Dermis blood vessel endothelial cell (primary cell): ENCODE measurements around the gene ABI1. TPM values are rescaled to one million over a fixed set of nuclear protein-coding genes. Genes with fewer than 3 reads are reported as not detected.
"Not testable (repeated sequence)": the region's sequence is repeated elsewhere in the genome, so short reads cannot be mapped to it uniquely, and the experiment has no call there.

Experiments used
- DNase-seq: peaks from one replicate; pipeline ENCODE4 v3.0.0; 2010
- total RNA-seq: library from RNA; depleted of rRNA; stranded (reverse); fragments of >200 nt; gene quantifications from 2 replicates; pipeline ENCODE4 v1.2.3, GENCODE V29; 2014

The ABI1 gene
- total RNA-seq, 1 donor from 2014 or later, result 40.5 TPM

- no peak for DNase-seq
These were observed 56.1 kb downstream of the ABI1 start for GRCh38 chr10:26804418-26805393.

- no peak for DNase-seq
These were observed 56.9 kb downstream of the ABI1 start for GRCh38 chr10:26803849-26804248.

GRCh38 chr10:26802527-26802926 is 58.2 kb downstream of the ABI1 start:
- peak; percentile 13 for DNase-seq

- DNase-seq, result no peak
These were observed 58.9 kb downstream of the ABI1 start for GRCh38 chr10:26801831-26802230.

- DNase-seq, result no peak
These were observed 59.5 kb downstream of the ABI1 start for GRCh38 chr10:26801274-26801673.

- no peak for DNase-seq
These were observed 60.3 kb downstream of the ABI1 start for GRCh38 chr10:26800468-26800867.

- DNase-seq, result peak; percentile 75
These were observed 61.4 kb downstream of the ABI1 start for GRCh38 chr10:26799342-26799741.

GRCh38 chr10:26798298-26798697 is 62.5 kb downstream of the ABI1 start:
- DNase-seq, result no peak

GRCh38 chr10:26797340-26797739 is 63.4 kb downstream of the ABI1 start:
- DNase-seq, result no peak

GRCh38 chr10:26792758-26793495 is 67.8 kb downstream of the ABI1 start:
- DNase-seq, result no peak

GRCh38 chr10:26790221-26790995 is 70.3 kb downstream of the ABI1 start:
- DNase-seq, result no peak

GRCh38 chr10:26789779-26790178 is 71.0 kb downstream of the ABI1 start:
- DNase-seq, result not testable (repeated sequence)

GRCh38 chr10:26787362-26787761 is 73.4 kb downstream of the ABI1 start:
- no peak for DNase-seq

GRCh38 chr10:26781797-26782196 is 79.0 kb downstream of the ABI1 start:
- no peak for DNase-seq

- DNase-seq, result peak; percentile 21
These were observed 79.8 kb downstream of the ABI1 start for GRCh38 chr10:26780793-26781601.

- DNase-seq, result no peak
These were observed 80.5 kb downstream of the ABI1 start for GRCh38 chr10:26780106-26780792.

- DNase-seq, result no peak
These were observed 81.4 kb downstream of the ABI1 start for GRCh38 chr10:26779176-26779860.

- no peak for DNase-seq
These were observed 83.1 kb downstream of the ABI1 start for GRCh38 chr10:26777686-26778085.

- DNase-seq, result no peak
These were observed 84.5 kb downstream of the ABI1 start for GRCh38 chr10:26776258-26776657.

- DNase-seq, result no peak
These were observed 87.1 kb downstream of the ABI1 start for GRCh38 chr10:26773633-26774032.

GRCh38 chr10:26770069-26770468 is 90.7 kb downstream of the ABI1 start:
- no peak for DNase-seq
